Measurements from ENCODE around the gene S100A11. TPM values are rescaled to one million over a fixed set of nuclear protein-coding genes. Genes with fewer than 3 reads are reported as not detected.
A peak's percentile ranks its signal among the peaks of the same experiment; 100 is the strongest.

The S100A11 gene
- total RNA-seq, 8 experiments from 2014 or later: 2.2 to 494 (median 45.8) TPM; not detected in 3

- Histone ChIP-seq H3K4me3 (no peak overlapping the region), H3K4me1 (replicated peaks in 1 of 2) (peaks cover 0 to 11% of the 10 kb centered on the region in 2 donors), H3K27ac (no peak overlapping the region)
- peak in 1 of 8 experiments; percentile 6 for ATAC-seq (replicated peaks in 6 of 8)
- in situ Hi-C loops (cut with MboI; ENCODE audit: low pct_unique_long_range_greater_than_20kb in 2 of 9, low sequenced_read_pairs in 9 of 9, unreplicated experiment in 9 of 9): loop anchor here in 3 of 9 experiments (10.0 to 25.0 kb wide), 3 partner anchors 134 to 411 kb away; no protein-coding TSS in a partner anchor
- 40 to 90% (median 68%) methylated on average over 1 to 4 of the region's 6 CpGs; no CpG with 5 or more reads in 1 of the 10 experiments for WGBS, 10 experiments
Measured at GRCh38 chr1:152050886-152051675, 14.3 kb upstream of the S100A11 start.

DNA sequence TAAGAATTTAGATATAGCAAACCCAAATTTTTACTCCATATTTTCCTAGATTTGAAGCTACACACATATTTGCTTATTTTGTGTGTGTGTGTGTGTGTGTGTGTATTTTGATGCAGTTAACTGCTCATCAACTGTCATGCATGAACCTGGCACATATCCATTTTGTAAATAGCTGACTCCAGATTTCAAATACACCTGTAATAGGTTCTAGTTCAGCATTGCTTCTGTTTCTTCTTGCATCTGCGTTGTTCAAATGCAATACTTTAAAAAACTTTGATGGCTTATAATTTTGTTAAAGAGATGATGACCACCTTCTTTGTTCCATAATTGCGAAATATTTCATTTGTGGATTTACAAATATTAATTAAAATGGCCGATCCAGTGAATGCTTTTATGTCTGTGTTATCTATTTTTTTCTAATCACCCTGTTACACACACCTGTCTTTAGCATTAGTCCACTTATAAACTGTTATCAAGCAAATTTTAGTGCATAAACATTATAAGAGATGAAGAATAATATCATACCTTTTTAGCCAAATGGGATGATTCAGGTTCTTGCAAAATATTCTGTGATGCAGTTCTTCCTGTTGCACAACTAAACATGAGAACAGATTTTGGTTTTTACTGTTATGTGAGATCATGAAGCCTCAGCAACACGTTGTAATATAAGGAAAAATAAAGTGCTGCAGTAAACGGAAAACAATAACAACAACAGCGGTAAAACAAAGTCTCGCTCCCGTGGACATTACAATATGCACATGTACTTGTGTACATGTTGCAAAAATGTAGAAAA lies 12.7 kb upstream of the S100A11 start:
- 34 to 98% (median 86%) methylated on average over 4 to 8 of the region's 8 CpGs for WGBS, 10 experiments

GRCh38 chr1:152048416-152049009 lies 11.7 kb upstream of the S100A11 start:
- no peak overlapping the region for H3K4me3 ChIP-seq
- in situ Hi-C loops (cut with MboI; ENCODE audit: low pct_unique_long_range_greater_than_20kb in 2 of 9, low sequenced_read_pairs in 9 of 9, unreplicated experiment in 9 of 9): no loop called here
- peaks cover 0 to 11% of the 10 kb centered on the region in 2 donors for H3K4me1 ChIP-seq (replicated peaks in 1 of 2)
- ATAC-seq (replicated peaks in 6 of 8): peak; percentile 7 to 63 (median 44)
- H3K27ac ChIP-seq: peak overlapping the region in 1 of 2 donors; percentile 72
- WGBS, 10 experiments: 0 to 97% (median 55%) methylated on average over 1 to 5 of the region's 6 CpGs

More for the DNA sequence above, 12.7 kb upstream of the S100A11 start:
- H3K27ac ChIP-seq: no peak overlapping the region
- H3K4me3 ChIP-seq: no peak overlapping the region
- H3K4me1 ChIP-seq (replicated peaks in 1 of 2): peaks cover 0 to 11% of the 10 kb centered on the region in 2 donors
- in situ Hi-C loops (cut with MboI; ENCODE audit: low pct_unique_long_range_greater_than_20kb in 2 of 9, low sequenced_read_pairs in 9 of 9, unreplicated experiment in 9 of 9): loop anchor here in 3 of 9 experiments (10.0 to 25.0 kb wide), 3 partner anchors 135 to 413 kb away; no protein-coding TSS in a partner anchor
- no peak for ATAC-seq (replicated peaks in 6 of 8)

DNA sequence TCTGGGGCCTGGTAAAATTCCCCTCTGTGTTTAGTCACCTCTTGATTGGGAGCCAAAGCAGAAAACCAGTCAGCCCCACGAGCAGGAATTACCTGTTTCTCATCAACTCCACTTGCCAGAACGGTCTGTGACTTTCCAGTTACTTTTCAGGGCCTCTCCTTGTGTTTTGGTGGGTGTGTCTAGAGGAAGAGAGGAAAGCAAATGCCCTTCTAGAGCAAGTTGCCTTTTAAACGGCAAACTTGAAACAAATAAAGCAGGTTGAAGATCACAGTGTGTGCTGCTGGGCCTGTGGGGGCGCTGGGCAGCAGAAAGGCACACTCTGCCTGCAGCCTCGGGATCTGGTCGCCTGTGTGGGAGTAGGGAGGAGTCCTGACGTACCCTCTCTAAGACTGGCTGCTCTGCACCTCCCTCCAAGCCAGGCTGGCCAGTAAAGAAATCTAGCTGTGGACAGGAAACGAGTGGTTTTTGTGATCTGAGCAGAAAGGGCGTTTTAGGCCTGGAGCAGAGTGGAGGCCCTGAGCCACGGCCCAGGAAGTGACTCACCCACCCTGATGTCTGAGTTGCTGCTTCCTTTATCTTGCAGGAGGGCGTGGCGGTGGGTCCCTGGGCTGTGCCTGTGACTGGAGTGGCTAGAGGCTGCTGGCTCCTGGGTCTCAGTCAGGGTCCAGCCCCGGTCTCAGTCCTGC lies 11.1 kb upstream of the S100A11 start:
- peak overlapping the region in 1 of 2 donors; percentile 72 for H3K27ac ChIP-seq
- H3K4me1 ChIP-seq (replicated peaks in 1 of 2): peaks cover 0 to 11% of the 10 kb centered on the region in 2 donors
- WGBS, 10 experiments: 0 to 16% (median 12%) methylated on average over 2 to 12 of the region's 13 CpGs; no CpG with 5 or more reads in 3 of the 10 experiments
- in situ Hi-C loops (cut with MboI; ENCODE audit: low pct_unique_long_range_greater_than_20kb in 2 of 9, low sequenced_read_pairs in 9 of 9, unreplicated experiment in 9 of 9): no loop called here
- peak; percentile 88 to 96 (median 95) for ATAC-seq (replicated peaks in 6 of 8)
- H3K4me3 ChIP-seq: peak overlapping the region in 1 of 5 donors; percentile 1

DNA sequence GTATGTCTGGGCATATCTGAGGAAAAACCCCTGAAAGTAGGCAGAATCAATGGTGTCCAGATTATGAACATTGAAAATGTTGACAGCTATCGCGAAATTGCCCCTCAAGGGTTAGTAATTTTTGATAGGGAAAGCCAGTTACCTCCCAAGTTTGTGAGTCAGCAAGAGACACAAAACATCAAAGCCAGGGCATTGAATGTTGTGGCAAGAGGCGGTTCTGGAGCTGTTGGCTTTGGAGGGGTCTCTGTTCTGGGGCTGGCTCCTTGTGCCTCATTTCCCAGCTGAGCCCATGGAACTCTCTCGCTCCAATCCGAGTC lies 10.6 kb upstream of the S100A11 start:
- ATAC-seq (replicated peaks in 6 of 8): no peak
- Histone ChIP-seq H3K27ac (peak overlapping the region in 1 of 2 donors; percentile 72), H3K4me3 (no peak overlapping the region), H3K4me1 (replicated peaks in 1 of 2) (peaks cover 0 to 11% of the 10 kb centered on the region in 2 donors)
- 50 to 100% (median 84%) methylated on average over 2 to 5 of the region's 5 CpGs; no CpG with 5 or more reads in 2 of the 10 experiments for WGBS, 10 experiments
- in situ Hi-C loops (cut with MboI; ENCODE audit: low pct_unique_long_range_greater_than_20kb in 2 of 9, low sequenced_read_pairs in 9 of 9, unreplicated experiment in 9 of 9): no loop called here

DNA sequence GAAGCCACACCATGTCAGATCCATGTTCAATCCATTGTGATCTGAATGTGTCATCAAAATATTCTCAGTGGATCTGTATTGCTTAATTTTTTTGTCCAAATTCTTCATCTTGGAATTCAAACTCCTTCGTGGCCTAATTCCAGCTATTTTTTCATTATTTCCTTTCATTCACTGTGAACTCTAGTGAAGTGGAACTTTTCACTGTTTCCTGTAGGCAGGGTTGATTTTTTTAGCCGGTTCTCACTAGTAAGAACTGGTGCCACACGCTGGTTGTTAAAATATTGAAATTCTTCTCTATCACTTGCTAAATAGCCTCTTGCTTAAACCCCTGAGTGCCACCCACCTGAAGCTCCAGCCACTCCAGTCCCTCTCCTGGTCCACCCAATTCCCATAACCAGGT lies 7.6 kb upstream of the S100A11 start:
- no peak for ATAC-seq (replicated peaks in 6 of 8)
- in situ Hi-C loops (cut with MboI; ENCODE audit: low pct_unique_long_range_greater_than_20kb in 2 of 9, low sequenced_read_pairs in 9 of 9, unreplicated experiment in 9 of 9): no loop called here
- Histone ChIP-seq H3K27ac (no peak overlapping the region), H3K4me3 (no peak overlapping the region), H3K4me1 (replicated peaks in 1 of 2) (peaks cover 0 to 11% of the 10 kb centered on the region in 2 donors)
- WGBS, 10 experiments: 7 to 70% (median 48%) methylated on average over 1 to 3 of the region's 3 CpGs

DNA sequence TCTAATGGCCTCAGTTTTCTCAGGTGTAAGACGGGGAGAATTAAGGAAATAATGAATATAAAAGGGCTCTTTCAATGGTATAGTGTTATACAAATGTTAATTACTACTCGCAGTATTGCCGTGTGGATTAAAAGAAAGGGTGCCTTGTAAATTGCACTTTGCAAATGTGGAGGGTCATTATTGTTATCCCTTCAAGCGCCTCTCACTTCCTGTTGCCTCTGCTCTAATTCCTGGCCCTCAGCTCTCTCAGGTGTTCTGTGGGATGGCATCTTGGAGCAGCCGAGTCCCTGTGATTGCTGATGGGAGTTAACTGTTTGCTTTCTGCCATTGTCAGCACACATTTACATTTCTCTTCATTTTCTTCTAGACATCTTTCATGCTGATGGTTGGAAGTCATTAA lies 7.1 kb upstream of the S100A11 start:
- no peak for ATAC-seq (replicated peaks in 6 of 8)
- WGBS, 10 experiments: 0 to 100% (median 20%) methylated on average over 1 to 5 of the region's 5 CpGs; no CpG with 5 or more reads in 1 of the 10 experiments
- in situ Hi-C loops (cut with MboI; ENCODE audit: low pct_unique_long_range_greater_than_20kb in 2 of 9, low sequenced_read_pairs in 9 of 9, unreplicated experiment in 9 of 9): no loop called here

DNA sequence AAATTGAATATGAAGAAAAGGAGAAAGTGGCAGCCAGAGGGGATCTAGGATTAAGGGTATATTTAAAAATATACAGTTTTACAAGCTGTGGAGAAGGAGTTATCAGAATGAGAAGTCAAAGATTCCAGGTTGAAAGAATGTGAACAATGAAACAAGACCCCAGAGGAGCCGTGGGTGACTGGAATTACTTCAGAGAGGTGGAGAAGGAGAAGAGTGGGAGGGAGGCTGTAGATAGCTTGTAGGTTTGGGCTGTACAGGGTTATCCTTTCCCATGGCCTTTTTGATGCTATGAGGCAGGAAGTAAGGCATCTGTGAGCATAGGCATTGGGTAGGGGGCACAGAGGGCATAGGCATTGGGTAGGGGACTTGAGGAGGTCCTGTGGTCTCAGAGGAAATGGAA lies 5.2 kb upstream of the S100A11 start:
- Histone ChIP-seq H3K4me3 (no peak overlapping the region), H3K4me1 (replicated peaks in 1 of 2) (no peaks in the 10 kb centered on the region), H3K27ac (no peak overlapping the region)
- 0 to 71% (median 50%) methylated on average over 1 of the region's 1 CpG; no CpG with 5 or more reads in 5 of the 10 experiments for WGBS, 10 experiments
- ATAC-seq (replicated peaks in 6 of 8): no peak
- in situ Hi-C loops (cut with MboI; ENCODE audit: low pct_unique_long_range_greater_than_20kb in 2 of 9, low sequenced_read_pairs in 9 of 9, unreplicated experiment in 9 of 9): no loop called here

More for the DNA sequence above, 7.1 kb upstream of the S100A11 start:
- H3K27ac ChIP-seq: no peak overlapping the region
- H3K4me1 ChIP-seq (replicated peaks in 1 of 2): peaks cover 0 to 11% of the 10 kb centered on the region in 2 donors
- no peak overlapping the region for H3K4me3 ChIP-seq

DNA sequence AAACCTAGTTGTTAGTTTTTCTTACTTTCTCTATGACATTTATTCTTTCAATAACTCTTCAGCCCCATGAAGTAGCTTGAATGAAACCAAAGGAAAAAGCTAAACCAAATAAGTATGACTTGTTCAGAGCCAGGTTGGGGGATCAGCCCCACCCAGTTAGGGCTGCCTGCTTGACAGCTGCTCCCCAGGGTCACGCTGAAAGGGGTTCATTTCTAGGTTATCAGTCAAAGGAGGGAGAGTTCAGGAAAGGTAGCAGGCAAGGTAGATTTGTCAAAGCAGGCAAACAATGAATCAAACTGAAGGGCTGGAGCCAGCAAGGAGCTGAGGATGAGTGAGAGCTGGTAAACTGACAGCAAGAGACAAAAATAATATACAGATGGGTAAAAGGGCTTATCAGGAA lies 3.1 kb upstream of the S100A11 start:
- H3K4me1 ChIP-seq (replicated peaks in 1 of 2): peaks cover 0 to 3% of the 10 kb centered on the region in 2 donors
- no peak for ATAC-seq (replicated peaks in 6 of 8)
- no peak overlapping the region for H3K27ac ChIP-seq
- no peak overlapping the region for H3K4me3 ChIP-seq
- in situ Hi-C loops (cut with MboI; ENCODE audit: low pct_unique_long_range_greater_than_20kb in 2 of 9, low sequenced_read_pairs in 9 of 9, unreplicated experiment in 9 of 9): no loop called here
- 14 to 80% (median 71%) methylated on average over 1 of the region's 1 CpG; no CpG with 5 or more reads in 5 of the 10 experiments for WGBS, 10 experiments

GRCh38 chr1:152039461-152039860 lies 2.7 kb upstream of the S100A11 start:
- in situ Hi-C loops (cut with MboI; ENCODE audit: low pct_unique_long_range_greater_than_20kb in 2 of 9, low sequenced_read_pairs in 9 of 9, unreplicated experiment in 9 of 9): no loop called here
- no peak overlapping the region for H3K4me3 ChIP-seq
- no peak overlapping the region for H3K27ac ChIP-seq
- peaks cover 0 to 3% of the 10 kb centered on the region in 2 donors for H3K4me1 ChIP-seq (replicated peaks in 1 of 2)
- ATAC-seq (replicated peaks in 6 of 8): no peak
- WGBS, 10 experiments: 50 to 100% (median 90%) methylated on average over 1 of the region's 1 CpG

GRCh38 chr1:152038871-152039270 lies 2.1 kb upstream of the S100A11 start:
- ATAC-seq (replicated peaks in 6 of 8): no peak
- Histone ChIP-seq H3K4me3 (no peak overlapping the region), H3K27ac (no peak overlapping the region), H3K4me1 (replicated peaks in 1 of 2) (peaks cover 0 to 3% of the 10 kb centered on the region in 2 donors)
- 80 to 98% (median 86%) methylated on average over 2 to 10 of the region's 10 CpGs; no CpG with 5 or more reads in 1 of the 10 experiments for WGBS, 10 experiments
- in situ Hi-C loops (cut with MboI; ENCODE audit: low pct_unique_long_range_greater_than_20kb in 2 of 9, low sequenced_read_pairs in 9 of 9, unreplicated experiment in 9 of 9): no loop called here

DNA sequence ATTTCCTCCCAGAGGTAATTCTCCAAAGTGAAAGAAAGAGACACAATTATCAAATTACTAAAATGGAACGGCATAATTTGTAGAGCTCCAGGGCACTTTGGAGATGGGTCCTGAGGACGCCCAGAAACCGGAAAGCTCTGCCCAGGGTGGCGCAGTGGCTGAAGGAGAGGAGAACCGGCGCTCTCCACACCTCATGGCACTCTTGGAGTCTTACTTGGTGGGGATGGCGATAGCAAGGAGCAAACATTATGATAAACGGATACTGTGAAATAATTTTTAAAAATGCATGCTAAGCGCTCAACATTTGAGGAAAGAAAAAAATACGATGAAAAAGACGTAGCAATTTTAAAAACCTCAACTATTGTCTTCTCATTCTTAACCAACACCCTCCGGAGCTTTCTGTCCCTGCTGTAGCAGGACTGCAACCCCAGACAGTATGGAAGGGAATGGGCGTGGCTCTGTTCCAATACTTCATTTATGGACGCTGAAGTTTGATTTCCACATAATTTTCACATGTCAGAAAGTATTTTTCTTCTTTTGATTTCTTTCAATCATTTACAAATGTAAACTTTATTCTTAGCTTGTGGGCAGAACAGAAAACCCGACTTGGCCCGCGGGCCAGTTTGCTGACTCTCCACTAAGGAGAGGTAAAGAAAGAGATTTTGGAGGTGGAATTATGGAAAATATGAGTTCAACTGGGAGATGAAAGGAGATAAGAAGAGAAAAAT lies 1.1 kb downstream of the S100A11 start:
- H3K27ac ChIP-seq: no peak overlapping the region
- in situ Hi-C loops (cut with MboI; ENCODE audit: low pct_unique_long_range_greater_than_20kb in 2 of 9, low sequenced_read_pairs in 9 of 9, unreplicated experiment in 9 of 9): no loop called here
- peak overlapping the region in 2 of 5 donors; percentile 19 to 34 for H3K4me3 ChIP-seq
- H3K4me1 ChIP-seq (replicated peaks in 1 of 2): peaks cover 0 to 3% of the 10 kb centered on the region in 2 donors
- ATAC-seq (replicated peaks in 6 of 8): peak in 3 of 8 experiments; percentile 2 to 11 (median 8)
- WGBS, 10 experiments: 0 to 51% (median 29%) methylated on average over 6 to 17 of the region's 17 CpGs
